Neural crest cell (in vitro differentiated cells): ENCODE measurements around the gene EEF2K. TPM values are rescaled to one million over a fixed set of nuclear protein-coding genes. Genes with fewer than 3 reads are reported as not detected.

Experiments
- DNase-seq: peaks from one replicate; pipeline ENCODE4 v3.0.0; 2021; ENCODE audit warnings: low read depth, mixed read lengths, low spot score
- H3K27ac Mint-ChIP-seq: one replicate; pipeline ENCODE4 v1.8.0; 2021; ENCODE audit warnings: mild to moderate bottlenecking, mixed read lengths; ENCODE audit not compliant: unreplicated experiment
- H3K27me3 Mint-ChIP-seq: 2 replicates; pipeline ENCODE4 v1.8.0; 2021; ENCODE audit warnings: low read depth, mild to moderate bottlenecking, mixed read lengths
- H3K36me3 Mint-ChIP-seq: 2 replicates; pipeline ENCODE4 v1.8.0; 2021; ENCODE audit warnings: low read depth, mild to moderate bottlenecking, mixed read lengths
- H3K4me1 Mint-ChIP-seq: 2 replicates; pipeline ENCODE4 v1.8.0; 2021; ENCODE audit warnings: mixed read lengths
- H3K4me3 Mint-ChIP-seq: one replicate; pipeline ENCODE4 v1.8.0; 2021; ENCODE audit warnings: mild to moderate bottlenecking, mixed read lengths
- H3K9me3 Mint-ChIP-seq: 2 replicates; pipeline ENCODE4 v1.8.0; 2021; ENCODE audit warnings: mixed read lengths
- total RNA-seq: library from RNA; stranded (reverse); gene quantifications from 2 replicates; pipeline ENCODE4 v1.2.1, GENCODE V29; 2021
- TF ChIP-seq, protein P1 (sequence below): fragments of 200-600 bp; sonication (generic); conservative IDR thresholded peaks from 2 replicates; pipeline ENCODE4 v1.5.0; 2021; ENCODE audit warnings: antibody characterized with exemption, mild to moderate bottlenecking

Gene EEF2K
- total RNA-seq, 1 donor from 2014 or later, result 20.3 TPM

DNA sequence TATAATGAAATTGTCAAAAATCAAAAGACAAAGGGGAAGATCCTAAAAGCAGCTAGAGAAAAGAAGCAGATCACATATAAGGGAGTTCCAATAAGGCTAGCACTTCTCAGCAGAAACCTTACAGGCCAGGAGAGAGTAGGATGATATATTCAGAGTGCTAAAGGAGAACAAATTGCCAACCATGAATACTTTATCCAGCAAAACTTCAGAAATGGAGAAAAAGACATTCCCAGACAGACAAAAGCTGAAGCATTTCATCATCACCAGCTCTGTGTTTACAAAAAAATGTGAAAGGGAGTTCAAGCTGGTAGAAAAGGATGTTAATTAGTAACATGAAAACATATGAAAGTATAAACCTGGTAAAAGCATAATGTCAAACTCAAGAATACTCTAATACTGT is 131.0 kb downstream of the EEF2K start:
- Mint-ChIP-seq H3K27me3 (no peaks in the 10 kb centered on the region), H3K9me3 (peaks cover 20% of the 10 kb centered on the region)
- DNase-seq, result no peak

DNA sequence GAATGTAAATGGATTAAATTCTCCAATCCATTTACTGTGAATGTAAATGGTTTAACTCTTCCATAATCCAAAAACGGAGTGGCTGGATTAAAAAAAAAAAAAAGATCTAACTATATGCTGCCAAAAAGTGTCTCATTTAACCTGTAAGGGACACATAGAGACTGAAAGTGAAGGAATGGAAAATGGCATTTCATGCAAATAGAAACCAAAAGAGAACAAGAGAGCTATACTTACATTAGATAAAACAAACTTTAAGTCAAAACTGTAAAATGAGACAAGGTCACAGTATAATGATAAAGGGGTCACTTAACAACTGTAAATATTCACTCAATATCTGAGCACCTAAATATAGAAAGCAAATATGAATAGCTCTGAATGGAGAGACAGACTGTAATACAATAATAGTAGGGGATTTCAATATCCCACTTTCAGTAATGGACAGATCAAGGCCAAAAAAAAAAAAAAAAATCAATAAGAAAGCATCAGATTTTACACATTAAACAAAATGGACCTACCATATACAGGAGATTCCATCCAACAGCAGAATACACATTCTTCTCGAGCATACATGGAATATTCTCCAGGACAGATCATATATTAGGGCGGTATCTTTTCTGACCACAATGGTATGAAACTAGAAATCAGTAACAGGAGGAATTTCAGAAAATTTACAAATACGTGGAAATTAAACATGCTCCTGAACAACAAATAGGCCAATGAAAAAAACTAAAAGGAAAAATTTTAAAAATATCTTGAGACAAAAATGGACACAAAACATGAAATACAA is 132.0 kb downstream of the EEF2K start:
- H3K27ac Mint-ChIP-seq, result no peak overlapping the region
- H3K9me3 Mint-ChIP-seq, result peaks cover 20% of the 10 kb centered on the region
- H3K36me3 Mint-ChIP-seq, result peaks cover 73% of the 10 kb centered on the region
- H3K4me3 Mint-ChIP-seq, result no peak overlapping the region
- TF ChIP-seq, protein P1, sequence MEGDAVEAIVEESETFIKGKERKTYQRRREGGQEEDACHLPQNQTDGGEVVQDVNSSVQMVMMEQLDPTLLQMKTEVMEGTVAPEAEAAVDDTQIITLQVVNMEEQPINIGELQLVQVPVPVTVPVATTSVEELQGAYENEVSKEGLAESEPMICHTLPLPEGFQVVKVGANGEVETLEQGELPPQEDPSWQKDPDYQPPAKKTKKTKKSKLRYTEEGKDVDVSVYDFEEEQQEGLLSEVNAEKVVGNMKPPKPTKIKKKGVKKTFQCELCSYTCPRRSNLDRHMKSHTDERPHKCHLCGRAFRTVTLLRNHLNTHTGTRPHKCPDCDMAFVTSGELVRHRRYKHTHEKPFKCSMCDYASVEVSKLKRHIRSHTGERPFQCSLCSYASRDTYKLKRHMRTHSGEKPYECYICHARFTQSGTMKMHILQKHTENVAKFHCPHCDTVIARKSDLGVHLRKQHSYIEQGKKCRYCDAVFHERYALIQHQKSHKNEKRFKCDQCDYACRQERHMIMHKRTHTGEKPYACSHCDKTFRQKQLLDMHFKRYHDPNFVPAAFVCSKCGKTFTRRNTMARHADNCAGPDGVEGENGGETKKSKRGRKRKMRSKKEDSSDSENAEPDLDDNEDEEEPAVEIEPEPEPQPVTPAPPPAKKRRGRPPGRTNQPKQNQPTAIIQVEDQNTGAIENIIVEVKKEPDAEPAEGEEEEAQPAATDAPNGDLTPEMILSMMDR, result no peak
- no peaks in the 10 kb centered on the region for H3K4me1 Mint-ChIP-seq
- no peaks in the 10 kb centered on the region for H3K27me3 Mint-ChIP-seq
- no peak for DNase-seq

More for the DNA sequence above, 131.0 kb downstream of the EEF2K start:
- peaks cover 74% of the 10 kb centered on the region for H3K36me3 Mint-ChIP-seq
- TF ChIP-seq, protein P1, result no peak
- no peaks in the 10 kb centered on the region for H3K4me1 Mint-ChIP-seq
- no peak overlapping the region for H3K4me3 Mint-ChIP-seq
- H3K27ac Mint-ChIP-seq, result no peak overlapping the region

Other genes starting within 250 kb of the EEF2K start
- gene PDZD9, start 205.2 kb upstream of the EEF2K start, total RNA-seq, result not detected in 2 replicates
- 14.8 and 17.8 TPM in 2 replicates for gene MOSMO, start 198.2 kb upstream of the EEF2K start, total RNA-seq
- gene VWA3A, start 113.7 kb upstream of the EEF2K start, total RNA-seq, result 0.30 TPM in 1 of 2 replicates, not detected in the other
- gene SDR42E2, start 43.8 kb upstream of the EEF2K start, total RNA-seq, result not detected in 2 replicates
- gene POLR3E, start 91.1 kb downstream of the EEF2K start, total RNA-seq, result 68.0 and 73.5 TPM in 2 replicates
- gene CDR2, start 168.3 kb downstream of the EEF2K start, total RNA-seq, result 16.1 and 17.5 TPM in 2 replicates